ENCODE measurements around the gene BOD1L1.

Gene BOD1L1

DNA sequence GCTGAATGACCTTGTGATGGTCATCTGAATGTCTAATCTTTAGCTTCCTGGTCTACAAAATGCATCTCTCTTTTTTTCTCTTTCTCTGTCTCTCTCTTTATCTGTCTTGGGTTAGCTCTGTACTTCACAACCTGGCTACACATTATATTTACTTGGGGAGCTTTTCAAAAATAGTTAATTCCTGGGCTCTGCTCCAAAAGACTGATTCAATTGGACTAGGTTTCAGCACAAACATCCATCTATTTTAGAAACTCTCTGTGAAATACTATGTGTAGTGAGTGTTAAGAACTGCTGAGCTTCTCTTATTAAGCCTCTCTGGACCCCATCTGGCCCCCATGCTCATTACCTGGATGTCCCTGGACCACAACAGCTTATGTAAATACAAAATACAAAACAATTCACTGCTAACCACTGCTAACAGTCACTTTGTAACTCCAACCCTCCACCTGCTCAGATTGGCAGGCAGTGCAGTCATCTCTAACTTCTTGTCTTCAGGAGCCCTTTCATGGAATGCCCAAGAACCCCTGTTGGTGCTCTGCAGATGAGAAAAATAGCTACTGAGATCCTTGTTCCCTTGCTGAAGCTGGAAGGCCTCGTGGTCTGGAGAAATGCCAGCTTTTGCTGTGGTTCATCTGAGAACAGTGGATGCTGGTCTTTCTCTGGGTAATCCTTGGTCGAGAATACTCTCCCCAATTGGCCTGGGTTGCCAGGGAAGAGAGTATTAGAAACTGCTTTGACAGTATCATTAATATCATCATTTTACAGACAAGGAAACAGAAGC, 14.8 kb upstream of the BOD1L1 start:
- FAIRE-seq: no peak

DNA sequence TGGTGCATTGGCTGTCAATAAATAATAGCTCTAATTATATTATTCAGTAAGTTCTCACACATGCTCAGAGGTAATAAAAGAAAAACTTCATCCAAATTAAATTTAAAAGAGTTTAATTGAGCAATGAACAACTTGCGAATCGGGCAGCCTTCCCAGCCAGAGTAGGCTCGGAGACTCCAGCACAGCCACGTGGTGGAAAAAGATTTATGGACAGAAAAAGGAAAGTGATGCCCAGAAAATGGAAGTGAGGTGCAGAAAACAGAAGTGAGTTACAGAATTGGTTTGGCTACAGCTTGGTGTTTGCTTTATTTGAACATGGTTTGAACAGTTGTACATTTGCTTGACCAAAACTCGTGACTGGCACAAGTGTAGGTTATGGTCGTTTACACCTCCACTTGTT, 13.6 kb upstream of the BOD1L1 start:
- no peak for TF ChIP-seq POLR2A (IDR thresholded peaks at IDR 0.05; ENCODE audit: low read depth, low read length)
- DNase-seq (ENCODE audit: insufficient read length, low spot score) (no peak), FAIRE-seq (no peak)

More for the DNA sequence above, 14.8 kb upstream of the BOD1L1 start:
- TF ChIP-seq POLR2A (IDR thresholded peaks at IDR 0.05; ENCODE audit: low read depth, low read length): no peak
- no peak for DNase-seq (ENCODE audit: insufficient read length, low spot score)

DNA sequence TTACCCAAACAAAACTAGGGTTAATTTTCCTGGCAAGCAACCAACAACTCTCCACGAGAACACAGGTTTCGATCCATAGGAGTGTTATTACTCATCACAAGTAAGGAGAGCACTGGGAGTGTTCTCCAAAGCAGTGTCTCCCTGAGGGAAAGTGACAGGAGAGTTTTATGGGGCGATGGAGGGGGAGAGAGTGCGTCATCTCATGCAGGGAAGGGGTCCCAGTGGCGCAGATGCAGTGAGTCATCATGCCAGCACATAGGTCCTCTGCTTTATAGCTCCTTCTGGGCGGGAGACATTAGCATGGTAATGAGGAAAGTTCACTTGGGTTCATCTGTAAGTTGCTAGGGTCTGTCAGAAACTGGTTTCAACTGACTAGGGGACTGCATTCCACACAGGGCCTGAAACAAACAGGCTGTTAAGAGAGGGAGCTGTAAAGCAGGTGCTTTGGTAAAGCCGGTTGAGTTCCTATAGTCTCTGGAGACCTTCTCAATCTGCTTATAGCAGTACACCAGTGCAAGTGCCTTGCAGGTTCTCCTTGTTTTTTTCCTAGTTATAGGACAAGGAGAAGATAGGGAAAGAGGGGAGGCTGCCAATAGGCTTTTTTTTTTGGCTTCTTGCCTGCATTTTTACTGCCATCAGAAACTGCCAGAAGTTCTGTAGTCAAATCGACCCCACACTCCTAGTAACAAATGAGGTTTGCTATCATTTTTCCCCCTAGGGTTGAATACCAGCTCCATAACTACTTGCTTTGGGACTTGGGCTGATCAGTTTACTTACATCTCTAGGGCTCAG, 12.8 kb upstream of the BOD1L1 start:
- DNase-seq (ENCODE audit: insufficient read length, low spot score) (peak; percentile 9), FAIRE-seq (peak; percentile 96)
- TF ChIP-seq POLR2A (IDR thresholded peaks at IDR 0.05; ENCODE audit: low read depth, low read length): no peak

DNA sequence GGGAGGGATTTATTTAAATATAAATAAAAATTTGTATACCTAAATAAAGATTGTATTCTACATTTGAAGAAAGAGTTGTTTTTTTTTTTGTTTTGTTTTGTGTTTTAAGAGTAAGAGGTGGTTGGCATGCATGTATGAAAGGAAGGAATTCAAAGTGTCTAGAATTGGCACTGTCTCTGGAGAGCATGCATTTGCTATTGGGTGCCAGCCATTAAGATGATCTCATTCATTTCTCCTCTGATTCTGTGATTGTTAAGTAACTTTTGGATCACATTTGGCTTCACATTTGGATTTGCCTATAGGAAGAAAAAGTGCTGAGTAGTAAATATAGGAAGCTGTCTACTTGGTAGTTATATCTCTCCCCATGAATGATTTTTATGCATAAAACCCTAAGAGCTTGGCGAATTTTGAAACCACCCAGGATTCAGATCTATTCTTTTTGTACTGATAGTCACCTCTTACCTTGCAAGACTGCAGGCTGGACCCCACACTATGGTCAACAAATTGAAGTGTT, 7.8 kb upstream of the BOD1L1 start:
- DNase-seq (ENCODE audit: insufficient read length, low spot score) (no peak), FAIRE-seq (no peak)
- no peak for TF ChIP-seq POLR2A (IDR thresholded peaks at IDR 0.05; ENCODE audit: low read depth, low read length)

DNA sequence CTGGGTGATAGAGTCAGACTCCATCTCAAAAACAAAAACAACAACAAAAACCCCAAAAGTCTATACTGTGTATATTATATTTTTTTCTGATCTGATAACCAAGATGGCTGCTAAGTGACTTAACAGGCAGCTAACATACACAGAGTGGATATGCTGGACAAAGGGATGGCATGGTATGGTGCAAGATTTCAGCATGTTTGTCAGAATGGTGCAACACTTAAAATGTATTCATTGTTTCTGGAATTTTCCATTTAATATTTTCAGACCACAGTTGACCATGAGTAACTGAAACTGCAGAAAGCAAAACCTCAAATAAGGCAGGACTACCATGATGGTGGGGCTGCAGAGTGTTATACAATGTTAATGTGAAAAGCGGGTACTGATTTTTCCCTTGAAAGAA, 6.1 kb upstream of the BOD1L1 start:
- no peak for FAIRE-seq
- TF ChIP-seq POLR2A (IDR thresholded peaks at IDR 0.05; ENCODE audit: low read depth, low read length): no peak
- no peak for DNase-seq (ENCODE audit: insufficient read length, low spot score)

DNA sequence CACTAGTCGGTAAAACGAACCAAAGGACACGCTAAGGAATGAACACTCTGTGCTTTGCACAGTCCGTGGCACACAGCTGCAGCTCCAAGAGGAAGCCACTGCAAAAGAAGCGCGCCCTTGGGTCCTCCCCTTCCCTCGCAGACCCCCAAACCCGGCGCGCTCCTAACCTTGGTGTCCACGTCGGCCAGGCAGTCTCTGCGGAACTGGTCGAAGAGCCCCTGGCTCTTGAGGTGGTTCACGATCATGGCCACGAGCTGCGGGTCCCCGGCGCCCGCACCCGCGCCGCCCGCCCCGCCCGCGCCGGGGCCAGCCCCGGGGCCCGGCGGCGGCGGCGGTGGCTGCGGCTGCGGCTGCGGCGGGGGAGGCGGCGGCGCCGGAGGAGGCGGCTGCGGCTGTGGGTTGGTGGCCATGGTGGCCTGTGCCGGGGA, 333 bp downstream of the BOD1L1 start:
- DNase-seq (ENCODE audit: insufficient read length, low spot score) (no peak), FAIRE-seq (no peak)
- TF ChIP-seq POLR2A (IDR thresholded peaks at IDR 0.05; ENCODE audit: low read depth, low read length): no peak

DNA sequence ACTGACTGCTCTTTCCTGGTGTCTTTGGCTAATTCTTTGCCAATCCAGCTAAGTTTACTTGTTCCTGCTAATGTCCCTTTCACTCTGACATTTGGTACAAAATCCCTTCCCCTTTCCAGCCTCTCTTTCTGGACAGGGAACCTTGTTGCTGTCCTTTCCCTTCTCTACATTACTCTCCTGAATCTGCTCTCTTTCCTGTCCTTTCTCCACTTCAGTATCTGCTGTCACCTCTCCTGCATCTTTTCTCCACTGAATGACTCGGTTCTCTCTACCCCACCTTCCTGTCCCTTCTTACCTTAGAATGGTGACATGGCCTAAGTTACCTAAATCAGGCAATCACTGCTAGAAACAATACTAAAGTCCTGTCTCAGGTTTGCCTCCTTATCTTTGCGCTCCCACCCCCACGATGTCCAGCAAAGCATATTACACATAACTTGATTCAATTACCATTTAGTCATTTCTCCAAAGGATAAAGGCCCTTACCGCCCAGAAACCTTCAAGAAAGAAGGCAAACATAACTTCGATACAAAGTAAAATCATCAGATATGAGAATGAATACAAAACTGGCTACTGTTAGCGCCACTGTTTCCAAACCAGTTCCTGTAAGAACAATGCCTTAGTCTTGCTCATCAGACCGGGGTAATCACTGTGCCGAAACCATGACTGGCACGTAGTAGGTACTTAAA, 890 bp downstream of the BOD1L1 start:
- TF ChIP-seq POLR2A (IDR thresholded peaks at IDR 0.05; ENCODE audit: low read depth, low read length): no peak
- no peak for FAIRE-seq

DNA sequence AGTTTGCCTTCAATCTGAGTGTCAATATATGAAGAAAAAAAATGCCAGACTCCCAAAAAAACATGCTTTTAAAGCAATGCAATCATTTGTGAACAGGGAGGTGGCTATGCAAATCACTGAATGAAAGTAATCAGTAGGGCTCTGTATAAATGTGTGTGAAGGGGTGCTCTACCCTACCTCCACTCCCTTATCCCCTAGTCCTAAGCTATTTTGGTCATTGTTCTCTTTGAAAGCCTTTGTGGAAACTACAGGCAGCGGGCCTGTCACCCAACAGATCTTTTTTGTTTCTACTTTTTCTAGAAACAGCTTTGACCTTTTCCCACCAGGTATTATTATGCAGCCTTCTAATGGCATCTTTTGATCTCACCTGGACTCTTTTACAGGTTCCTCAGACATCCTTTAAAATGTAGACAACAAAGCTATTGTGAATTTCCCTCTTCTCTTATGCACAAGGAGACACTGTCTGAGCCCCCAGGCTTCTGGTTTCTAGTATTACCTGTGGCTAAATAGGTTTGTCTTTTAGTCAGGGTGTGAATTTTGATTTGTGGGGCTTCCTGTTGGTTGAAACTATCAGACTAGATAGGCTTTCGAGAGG, 9.2 kb downstream of the BOD1L1 start:
- DNase-seq (ENCODE audit: insufficient read length, low spot score) (no peak), FAIRE-seq (no peak)
- TF ChIP-seq POLR2A (IDR thresholded peaks at IDR 0.05; ENCODE audit: low read depth, low read length): no peak

More for the DNA sequence above, 890 bp downstream of the BOD1L1 start:
- DNase-seq (ENCODE audit: insufficient read length, low spot score): no peak

DNA sequence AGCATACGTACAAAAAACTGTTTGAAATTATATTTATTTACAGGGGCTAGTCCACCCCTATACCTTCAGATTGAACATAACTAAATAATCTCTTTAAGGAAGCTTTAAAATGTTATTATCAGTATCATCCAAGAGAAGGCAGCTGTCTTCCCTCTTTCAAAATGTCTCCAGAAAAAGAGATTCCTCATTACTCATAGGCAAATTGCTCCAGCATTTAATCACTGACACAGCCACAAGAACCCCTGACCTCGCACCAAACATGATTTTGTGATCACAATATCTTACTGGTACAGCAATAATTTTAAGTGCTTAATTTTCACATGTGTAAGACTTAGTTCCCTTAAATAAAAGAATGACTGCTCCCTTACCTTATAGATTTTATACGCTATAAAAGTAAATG, 9.7 kb downstream of the BOD1L1 start:
- no peak for DNase-seq (ENCODE audit: insufficient read length, low spot score)
- TF ChIP-seq POLR2A (IDR thresholded peaks at IDR 0.05; ENCODE audit: low read depth, low read length): no peak
- FAIRE-seq: no peak

DNA sequence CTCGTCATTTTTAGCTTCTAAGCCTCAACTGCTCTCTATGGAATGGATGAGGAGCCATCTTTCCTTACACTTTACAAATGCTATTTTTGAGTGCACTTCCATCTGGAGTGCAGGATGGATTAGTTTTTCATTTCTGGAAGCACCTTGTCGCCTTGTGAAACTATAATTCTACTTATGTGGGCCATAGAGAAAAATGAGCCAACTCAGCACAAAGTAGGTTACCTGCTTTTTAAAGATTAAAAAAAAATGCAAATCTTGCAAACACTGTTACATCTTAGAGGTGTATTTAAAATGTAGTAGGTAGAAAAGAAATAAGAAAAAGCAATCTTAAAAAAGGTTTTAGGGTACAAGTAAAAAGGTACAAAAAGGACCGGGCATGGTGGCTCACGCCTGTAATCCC, 10.9 kb downstream of the BOD1L1 start:
- no peak for DNase-seq (ENCODE audit: insufficient read length, low spot score)
- FAIRE-seq: no peak
- no peak for TF ChIP-seq POLR2A (IDR thresholded peaks at IDR 0.05; ENCODE audit: low read depth, low read length)

DNA sequence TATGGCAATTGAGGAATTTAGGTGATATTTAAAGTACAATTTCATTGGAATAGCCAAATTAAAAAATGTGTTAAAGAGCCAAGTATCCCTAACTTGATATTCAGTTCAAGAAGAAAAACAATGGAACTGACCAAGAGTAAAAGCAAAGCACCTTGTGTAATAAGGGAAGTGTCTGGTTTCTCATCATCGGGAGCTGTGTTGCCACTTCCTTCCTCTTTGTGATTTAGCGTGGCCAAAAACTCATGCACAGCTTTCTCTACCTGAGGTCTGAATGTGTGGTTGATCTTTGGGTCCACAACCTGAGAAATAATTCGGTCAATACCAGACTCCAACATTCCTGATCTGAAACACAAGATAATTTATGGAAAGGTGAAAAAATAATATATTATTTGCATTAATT, 12.4 kb downstream of the BOD1L1 start:
- DNase-seq (ENCODE audit: insufficient read length, low spot score): no peak
- no peak for FAIRE-seq

DNA sequence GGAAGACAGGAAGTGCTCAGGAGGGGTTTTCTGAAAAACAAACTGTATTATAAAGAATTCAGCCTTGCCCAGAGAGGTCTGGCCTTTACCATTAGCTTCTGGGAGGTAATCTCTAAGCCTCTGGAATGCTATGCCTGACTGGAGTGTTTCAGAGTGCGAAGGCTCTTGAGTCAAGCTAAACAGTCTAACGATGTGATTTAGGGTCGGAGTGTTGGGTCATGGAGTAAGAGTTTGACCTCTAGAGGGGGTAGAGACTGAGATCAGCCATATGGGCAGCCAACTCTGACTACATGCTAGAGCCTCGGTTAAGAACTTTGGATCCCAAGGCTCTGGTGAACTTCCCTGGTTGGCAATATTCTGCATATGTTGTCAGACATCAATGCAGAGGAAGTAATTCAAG, 15.0 kb downstream of the BOD1L1 start:
- TF ChIP-seq POLR2A (IDR thresholded peaks at IDR 0.05; ENCODE audit: low read depth, low read length): no peak
- no peak for FAIRE-seq
- no peak for DNase-seq (ENCODE audit: insufficient read length, low spot score)

More for the DNA sequence above, 12.4 kb downstream of the BOD1L1 start:
- no peak for TF ChIP-seq POLR2A (IDR thresholded peaks at IDR 0.05; ENCODE audit: low read depth, low read length)

DNA sequence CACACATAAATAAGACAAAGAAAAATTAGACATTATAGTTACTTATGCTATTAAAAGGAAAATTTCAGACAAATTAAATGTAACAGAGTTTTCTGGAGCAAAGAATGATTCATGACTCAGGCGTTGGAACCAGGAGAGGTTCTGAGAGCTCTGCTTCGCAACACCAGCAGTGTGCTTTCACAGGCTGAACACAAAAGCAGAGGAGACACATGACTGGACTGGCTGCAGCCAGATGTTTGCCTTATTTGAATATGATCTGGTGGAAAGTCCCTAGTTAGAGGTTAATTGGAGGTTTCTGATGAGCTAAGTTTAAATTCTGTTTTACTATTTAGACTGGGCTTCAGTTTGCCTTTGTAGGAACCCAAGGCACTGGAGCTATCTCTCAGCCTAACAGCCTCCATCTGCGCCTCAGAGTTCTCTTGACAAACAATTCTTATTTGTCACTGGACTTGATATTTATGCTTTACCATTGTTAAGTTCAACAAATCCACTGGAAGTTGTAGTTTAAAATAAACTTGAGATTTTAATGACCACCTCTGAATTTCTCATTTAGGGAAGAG, 16.2 kb downstream of the BOD1L1 start:
- FAIRE-seq: no peak
- no peak for DNase-seq (ENCODE audit: insufficient read length, low spot score)
- no peak for TF ChIP-seq POLR2A (IDR thresholded peaks at IDR 0.05; ENCODE audit: low read depth, low read length)
